Measurements from ENCODE around the gene PDCD1.

The PDCD1 gene

GRCh38 chr2:241852116-241852980, 6.3 kb downstream of the PDCD1 start:
- no peak for DNase-seq (ENCODE audit: low read depth)

GRCh38 chr2:241851325-241852115, 7.2 kb downstream of the PDCD1 start:
- DNase-seq (ENCODE audit: low read depth): no peak

- DNase-seq (ENCODE audit: low read depth): no peak
Measured at GRCh38 chr2:241850544-241851324, 8.0 kb downstream of the PDCD1 start.

- DNase-seq (ENCODE audit: low read depth): no peak
Measured at GRCh38 chr2:241849616-241850543, 8.8 kb downstream of the PDCD1 start.

- no peak for DNase-seq (ENCODE audit: low read depth)
Measured at GRCh38 chr2:241848761-241849615, 9.7 kb downstream of the PDCD1 start.

GRCh38 chr2:241846406-241846805, 12.3 kb downstream of the PDCD1 start:
- DNase-seq (ENCODE audit: low read depth): no peak

GRCh38 chr2:241844831-241845578, 13.7 kb downstream of the PDCD1 start:
- DNase-seq (ENCODE audit: low read depth): no peak

- DNase-seq (ENCODE audit: low read depth): peak; percentile 45
Measured at GRCh38 chr2:241844066-241844728, 14.5 kb downstream of the PDCD1 start.

GRCh38 chr2:241843321-241844065, 15.2 kb downstream of the PDCD1 start:
- DNase-seq (ENCODE audit: low read depth): no peak

GRCh38 chr2:241842620-241843211, 16.0 kb downstream of the PDCD1 start:
- peak; percentile 18 for DNase-seq (ENCODE audit: low read depth)

- DNase-seq (ENCODE audit: low read depth): no peak
Measured at GRCh38 chr2:241842067-241842415, 16.7 kb downstream of the PDCD1 start.

GRCh38 chr2:241841181-241842066, 17.3 kb downstream of the PDCD1 start:
- DNase-seq (ENCODE audit: low read depth): no peak

GRCh38 chr2:241837197-241837965, 21.3 kb downstream of the PDCD1 start:
- DNase-seq (ENCODE audit: low read depth): no peak

- DNase-seq (ENCODE audit: low read depth): peak; percentile 12
Measured at GRCh38 chr2:241836292-241836691, 22.4 kb downstream of the PDCD1 start.

GRCh38 chr2:241835611-241836010, 23.1 kb downstream of the PDCD1 start:
- no peak for DNase-seq (ENCODE audit: low read depth)

Measured in iris pigment epithelial cell (primary cell).